Esophagus muscularis mucosa (tissue), 4 donors: ENCODE measurements around the gene KIAA0513. TPM values are rescaled to one million over a fixed set of nuclear protein-coding genes. Genes with fewer than 3 reads are reported as not detected.

Source experiments
- DNase-seq: peaks from one replicate; pipeline ENCODE4 v3.0.0-alpha.2; 2017; ENCODE audit errors: extremely low spot score
- H3K27ac ChIP-seq, 4 donors: fragments of 200-600 bp; sonication (generic); replicated peaks in 1 of 4; 1 replicate in 3 of 4; 2 replicates in 1 of 4; pipeline ENCODE4 v1.5.1; 2016 to 2019; ENCODE audit warnings: mild to moderate bottlenecking in 1 of 4
- H3K27me3 ChIP-seq, 4 donors: fragments of 200-600 bp; sonication (generic); one replicate each; pipeline versions ENCODE4 v1.5.1 to v1.6.0; 2016 to 2019
- H3K36me3 ChIP-seq, 4 donors: fragments of 200-600 bp; sonication (generic); one replicate each; pipeline ENCODE4 v1.5.1; 2016 to 2019
- H3K4me1 ChIP-seq, 4 donors: fragments of 200-600 bp; sonication (generic); one replicate each; pipeline ENCODE4 v1.5.1; 2016 to 2019
- H3K4me3 ChIP-seq, 4 donors: fragments of 200-600 bp; sonication (generic); 1 replicate in 2 of 4; 2 replicates in 2 of 4; pipeline ENCODE4 v1.5.1; 2016 to 2019; ENCODE audit warnings: mild to moderate bottlenecking in 4 of 4, moderate library complexity in 1 of 4
- H3K9me3 ChIP-seq, 4 donors: fragments of 200-600 bp; sonication (generic); 1 replicate in 3 of 4; 2 replicates in 1 of 4; pipeline ENCODE4 v1.5.1; 2016 to 2019
- CTCF ChIP-seq, 3 experiments: fragments of 200-600 bp in 2 of 3; fragments of 450-650 bp in 1 of 3; sonication (generic) in 2 of 3; IDR thresholded peaks; one replicate each; pipeline ENCODE4 v1.5.1; 2017 to 2019; ENCODE audit warnings: antibody characterized with exemption in 3 of 3, mild to moderate bottlenecking in 2 of 3, moderate library complexity in 1 of 3
- EP300 ChIP-seq: sonication (generic); formaldehyde crosslinking; IDR thresholded peaks from one replicate; pipeline ENCODE4 v1.6.1; 2017; ENCODE audit warnings: antibody characterized with exemption
- POLR2A ChIP-seq: fragments of 450-650 bp; IDR thresholded peaks from one replicate; pipeline ENCODE4 v1.6.1; 2017; ENCODE audit warnings: antibody characterized with exemption, moderate library complexity, mild to moderate bottlenecking, low read depth
- POLR2AphosphoS5 ChIP-seq, 2 donors: sonication (generic); formaldehyde crosslinking; IDR thresholded peaks; one replicate each; pipeline ENCODE4 v1.6.1; 2017; ENCODE audit warnings: antibody characterized with exemption in 2 of 2
- WGBS: methylation state at CpG from one replicate; pipeline ENCODE4 v1.1.5; 2018; 5-methylcytosine and 5-hydroxymethylcytosine counted together
- intact Hi-C: fragments of 100-400 bp; cut with DNase I; formaldehyde crosslinking; loops from one replicate; pipeline ENCODE4 v1.15.1; 2023
- total RNA-seq, 4 donors: library from RNA; depleted of rRNA; stranded (reverse); fragments of >200 nt; gene quantifications; one replicate each; pipeline versions ENCODE4 v1.1.0 to v1.2.1, GENCODE V29; 2016

KIAA0513 gene
- total RNA-seq, 4 donors from 2014 or later = 16.4 to 28.8 (median 23.4) TPM

DNA sequence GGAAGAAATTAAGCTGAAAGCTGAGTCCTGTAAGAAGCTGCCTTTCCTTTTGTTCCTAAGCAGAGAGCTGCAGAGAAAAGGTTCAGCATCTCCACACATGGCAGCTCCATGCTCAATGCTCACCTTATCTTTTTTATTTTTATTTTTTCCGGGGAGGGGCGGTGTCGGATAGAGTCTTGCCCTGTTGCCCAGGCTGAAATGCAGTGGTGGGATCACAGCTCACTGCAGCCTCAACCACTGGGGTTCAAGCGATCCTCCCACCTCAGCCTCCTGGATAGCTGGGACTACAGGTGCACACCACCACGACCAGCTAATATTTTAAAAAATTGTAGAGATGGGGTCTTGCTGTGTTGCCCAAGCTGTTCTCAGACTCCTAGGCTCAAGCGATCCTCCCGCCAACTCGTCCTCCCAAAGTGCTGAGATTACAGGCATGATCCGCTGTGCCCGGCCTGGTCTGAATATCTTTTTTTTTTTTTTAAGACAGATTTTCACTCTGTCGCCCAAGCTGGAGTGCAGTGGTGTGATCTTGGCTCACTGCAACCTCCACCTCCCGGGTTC is 112.9 kb downstream of the KIAA0513 start:
- peaks cover 39 to 55% (median 50%) of the 10 kb centered on the region in 4 donors for H3K4me1 ChIP-seq
- H3K27ac ChIP-seq = no peak overlapping the region
- DNase-seq = no peak
- intact Hi-C loops = no loop called here
- WGBS = 80% methylated on average over 12 of the region's 12 CpGs
- no peaks in the 10 kb centered on the region for H3K9me3 ChIP-seq
- no peaks in the 10 kb centered on the region for H3K36me3 ChIP-seq
- TF ChIP-seq CTCF (IDR thresholded peaks at IDR 0.05) = no peak
- no peak for TF ChIP-seq POLR2AphosphoS5 (IDR thresholded peaks at IDR 0.05)
- TF ChIP-seq EP300 = no peak
- no peak for TF ChIP-seq POLR2A
- no peaks in the 10 kb centered on the region for H3K27me3 ChIP-seq
- no peak overlapping the region for H3K4me3 ChIP-seq

DNA sequence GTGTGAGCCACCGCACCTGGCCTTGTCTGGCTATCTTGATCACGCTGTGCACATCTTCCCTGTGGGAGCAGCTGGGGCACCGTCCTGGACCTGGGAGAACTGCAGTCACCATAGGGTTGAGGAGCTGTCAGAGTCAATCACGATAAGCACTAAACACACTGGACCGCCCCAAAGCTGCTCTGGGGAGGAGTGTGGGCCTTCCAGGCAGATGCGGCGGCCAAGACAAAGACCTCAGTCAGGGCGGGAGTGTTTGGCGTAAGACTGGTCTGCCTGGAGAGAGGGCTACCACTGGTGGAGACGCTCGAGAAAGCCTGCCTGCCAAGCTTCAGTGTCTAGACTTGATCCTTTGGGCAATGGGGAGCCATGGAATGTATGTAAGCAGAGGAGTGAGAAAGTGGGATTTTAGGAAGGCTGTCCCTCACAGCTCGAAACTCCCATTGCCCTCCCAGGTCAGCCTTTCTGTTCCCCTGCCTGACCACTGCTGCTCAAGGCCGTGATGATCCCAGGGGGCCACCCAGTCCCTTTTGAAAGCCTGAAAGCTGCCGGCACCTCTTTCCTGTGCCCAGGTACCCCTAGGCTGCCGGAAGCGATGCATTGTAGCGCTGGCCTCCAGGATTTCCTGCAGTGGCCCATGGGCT is 114.0 kb downstream of the KIAA0513 start:
- TF ChIP-seq CTCF (IDR thresholded peaks at IDR 0.05) (no peak), POLR2AphosphoS5 (IDR thresholded peaks at IDR 0.05) (no peak)
- 80% methylated on average over 17 of the region's 17 CpGs for WGBS
- H3K4me3 ChIP-seq = no peak overlapping the region
- H3K27me3 ChIP-seq = no peaks in the 10 kb centered on the region
- no peaks in the 10 kb centered on the region for H3K36me3 ChIP-seq
- H3K9me3 ChIP-seq = no peaks in the 10 kb centered on the region
- intact Hi-C loops = no loop called here
- no peak for DNase-seq
- H3K27ac ChIP-seq = no peak overlapping the region
- peaks cover 38 to 55% (median 49%) of the 10 kb centered on the region in 4 donors for H3K4me1 ChIP-seq

DNA sequence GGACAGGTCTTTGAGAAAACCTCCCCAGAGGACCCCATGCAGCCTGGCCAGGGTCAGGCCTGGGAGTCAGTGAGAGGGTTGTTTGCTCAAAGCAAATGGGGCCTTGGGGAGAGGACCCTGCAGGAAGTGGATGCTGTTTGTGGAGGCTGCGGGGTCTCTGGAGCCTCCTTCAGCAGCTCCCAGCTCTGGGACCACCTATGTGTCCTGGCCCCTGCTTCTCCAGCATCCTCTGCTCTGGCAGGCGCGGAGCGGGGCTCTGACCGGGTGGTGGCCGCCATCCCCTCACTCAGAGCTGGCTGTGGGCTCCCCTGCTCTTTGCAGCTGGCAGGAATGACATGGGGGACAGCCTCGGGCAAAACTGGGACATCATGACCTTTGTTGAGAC is 114.5 kb downstream of the KIAA0513 start:
- intact Hi-C loops = no loop called here
- TF ChIP-seq POLR2A = no peak
- TF ChIP-seq EP300 = no peak
- TF ChIP-seq CTCF (IDR thresholded peaks at IDR 0.05) = no peak
- no peak for TF ChIP-seq POLR2AphosphoS5 (IDR thresholded peaks at IDR 0.05)
- DNase-seq = no peak
- Histone ChIP-seq H3K27me3 (no peaks in the 10 kb centered on the region), H3K27ac (no peak overlapping the region), H3K9me3 (no peaks in the 10 kb centered on the region), H3K4me3 (no peak overlapping the region), H3K36me3 (no peaks in the 10 kb centered on the region), H3K4me1 (peaks cover 38 to 55% (median 49%) of the 10 kb centered on the region in 4 donors)
- WGBS = 98% methylated on average over 6 of the region's 7 CpGs

DNA sequence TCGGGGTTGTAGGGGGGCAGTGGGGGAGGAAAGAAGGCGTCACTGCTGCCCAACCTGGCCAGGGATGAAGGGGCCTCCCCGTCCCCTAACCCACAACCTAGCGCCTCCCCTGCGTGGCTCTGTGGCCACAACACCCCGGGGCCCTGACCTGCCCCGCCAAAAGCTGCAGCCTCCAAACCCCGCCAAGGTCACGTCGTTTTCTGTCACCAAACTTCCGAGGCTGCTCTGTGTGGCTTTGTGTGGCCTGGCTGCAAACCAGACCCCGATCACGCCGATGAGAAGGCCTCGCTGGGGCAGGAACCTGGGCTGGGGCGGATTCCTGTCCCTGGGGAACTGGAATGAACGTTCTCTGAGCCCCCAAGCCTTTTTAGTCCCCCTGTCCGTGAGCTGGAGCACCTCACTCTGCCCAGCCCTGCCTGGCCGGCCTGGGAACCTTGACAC is 115.2 kb downstream of the KIAA0513 start:
- H3K36me3 ChIP-seq = no peaks in the 10 kb centered on the region
- no peak overlapping the region for H3K4me3 ChIP-seq
- no peak overlapping the region for H3K27ac ChIP-seq

More for the DNA sequence above, 115.2 kb downstream of the KIAA0513 start:
- WGBS = 90% methylated on average over 7 of the region's 19 CpGs
- no peak for DNase-seq
- intact Hi-C loops = no loop called here
- Histone ChIP-seq H3K9me3 (no peaks in the 10 kb centered on the region), H3K27me3 (no peaks in the 10 kb centered on the region), H3K4me1 (peaks cover 36 to 55% (median 48%) of the 10 kb centered on the region in 4 donors)
- TF ChIP-seq POLR2AphosphoS5 (IDR thresholded peaks at IDR 0.05) = no peak
- TF ChIP-seq EP300 = no peak
- TF ChIP-seq POLR2A = no peak
- TF ChIP-seq CTCF (IDR thresholded peaks at IDR 0.05) = no peak

Other genes starting within 250 kb of the KIAA0513 start
- 100 to 1,000 TPM; 230 to 568 (median 289) TPM for gene CRISPLD2, start 207.8 kb upstream of the KIAA0513 start, total RNA-seq
- 10 to 100 TPM; 45.6 to 68.8 (median 54.3) TPM for gene ZDHHC7, start 16.3 kb upstream of the KIAA0513 start, total RNA-seq
- gene CIBAR2, start 84.7 kb downstream of the KIAA0513 start, total RNA-seq = not detected